HEK293 (cell line): ENCODE measurements around the gene RAC3.

Source experiments
- KLF1 ChIP-seq: fragments of 450-650 bp; formaldehyde crosslinking; IDR thresholded peaks from 2 replicates; pipeline ENCODE4 v1.5.1; 2016; ENCODE audit warnings: missing biosample characterization, missing genetic modification characterization
- OVOL3 ChIP-seq: fragments of 450-650 bp; formaldehyde crosslinking; IDR thresholded peaks from 2 replicates; pipeline ENCODE4 v1.5.1; 2016; ENCODE audit warnings: missing biosample characterization, missing genetic modification characterization
- PRDM1 ChIP-seq: fragments of 450-650 bp; formaldehyde crosslinking; IDR thresholded peaks from 2 replicates; pipeline ENCODE4; 2016; ENCODE audit warnings: missing biosample characterization, missing genetic modification characterization
- SP2 ChIP-seq: fragments of 450-650 bp; formaldehyde crosslinking; IDR thresholded peaks from 2 replicates; pipeline ENCODE4 v1.5.1; 2016; ENCODE audit warnings: missing biosample characterization, missing genetic modification characterization
- WT1 ChIP-seq: fragments of 450-650 bp; formaldehyde crosslinking; IDR thresholded peaks from 2 replicates; pipeline ENCODE4 v1.5.1; 2016; ENCODE audit warnings: missing biosample characterization, missing genetic modification characterization
- ZFP41 ChIP-seq: fragments of 450-650 bp; formaldehyde crosslinking; IDR thresholded peaks from 2 replicates; pipeline ENCODE4 v1.5.1; 2016; ENCODE audit warnings: missing biosample characterization, missing genetic modification characterization, borderline replicate concordance
- ZNF121 ChIP-seq: fragments of 450-650 bp; formaldehyde crosslinking; IDR thresholded peaks from 2 replicates; pipeline ENCODE4 v1.5.1; 2016; ENCODE audit warnings: missing biosample characterization, missing genetic modification characterization
- ZNF2 ChIP-seq: fragments of 450-650 bp; formaldehyde crosslinking; IDR thresholded peaks from 2 replicates; pipeline ENCODE4 v1.5.1; 2016; ENCODE audit warnings: missing biosample characterization, missing genetic modification characterization
- ZNF211 ChIP-seq: fragments of 450-650 bp; formaldehyde crosslinking; IDR thresholded peaks from 2 replicates; pipeline ENCODE4 v1.5.1; 2016; ENCODE audit warnings: low read depth, missing biosample characterization, missing genetic modification characterization
- ZNF335 ChIP-seq: fragments of 450-650 bp; formaldehyde crosslinking; conservative IDR thresholded peaks from 2 replicates; pipeline ENCODE4 v1.5.1; 2016; ENCODE audit warnings: missing biosample characterization, missing genetic modification characterization
- ZNF341 ChIP-seq: fragments of 450-650 bp; formaldehyde crosslinking; IDR thresholded peaks from 2 replicates; pipeline ENCODE4; 2016; ENCODE audit warnings: low read depth, missing biosample characterization, missing genetic modification characterization
- ZNF501 ChIP-seq: fragments of 450-650 bp; formaldehyde crosslinking; IDR thresholded peaks from 2 replicates; pipeline ENCODE4 v1.5.1; 2016; ENCODE audit warnings: missing biosample characterization, missing genetic modification characterization
- ZNF549 ChIP-seq: fragments of 450-650 bp; IDR thresholded peaks from 2 replicates; pipeline ENCODE4 v1.5.1; 2018; ENCODE audit warnings: missing biosample characterization, missing genetic modification characterization, mild to moderate bottlenecking, inconsistent platforms, moderate library complexity
- ZNF561 ChIP-seq: fragments of 450-650 bp; IDR thresholded peaks from 2 replicates; pipeline ENCODE4 v1.5.1; 2018; ENCODE audit warnings: missing biosample characterization, missing genetic modification characterization, borderline replicate concordance
- ZNF596 ChIP-seq: fragments of 450-650 bp; IDR thresholded peaks from 2 replicates; pipeline ENCODE4 v1.5.0; 2018; ENCODE audit warnings: missing biosample characterization, mild to moderate bottlenecking, missing genetic modification characterization, moderate library complexity
- ZNF670 ChIP-seq: fragments of 450-650 bp; formaldehyde crosslinking; IDR thresholded peaks from 2 replicates; pipeline ENCODE4 v1.5.1; 2016; ENCODE audit warnings: missing biosample characterization, missing genetic modification characterization, low read depth
- ZNF701 ChIP-seq: fragments of 450-650 bp; formaldehyde crosslinking; IDR thresholded peaks from 2 replicates; pipeline ENCODE4 v1.5.1; 2016; ENCODE audit warnings: missing biosample characterization, missing genetic modification characterization
- ZNF747 ChIP-seq: fragments of 450-650 bp; formaldehyde crosslinking; IDR thresholded peaks from 2 replicates; pipeline ENCODE4 v1.5.1; 2016; ENCODE audit warnings: missing biosample characterization, missing genetic modification characterization
- ZNF785 ChIP-seq: fragments of 450-650 bp; formaldehyde crosslinking; IDR thresholded peaks from 2 replicates; pipeline ENCODE4 v1.5.1; 2016; ENCODE audit warnings: missing biosample characterization, missing genetic modification characterization
- ZSCAN30 ChIP-seq: fragments of 450-650 bp; IDR thresholded peaks from 2 replicates; pipeline ENCODE4 v1.5.1; 2018; ENCODE audit warnings: missing biosample characterization, mild to moderate bottlenecking, missing genetic modification characterization, moderate library complexity
- TF ChIP-seq, protein P1 (sequence below): fragments of 450-650 bp; formaldehyde crosslinking; IDR thresholded peaks from 2 replicates; pipeline ENCODE4 v1.5.1; 2016; ENCODE audit warnings: missing biosample characterization, missing genetic modification characterization
- TF ChIP-seq, protein P2 (sequence below): fragments of 450-650 bp; formaldehyde crosslinking; IDR thresholded peaks from 2 replicates; pipeline ENCODE4 v1.5.1; 2016; ENCODE audit warnings: missing biosample characterization, missing genetic modification characterization
- TF ChIP-seq, protein P3 (sequence below): fragments of 450-650 bp; formaldehyde crosslinking; IDR thresholded peaks from 2 replicates; pipeline ENCODE4 v1.5.1; 2016; ENCODE audit warnings: missing biosample characterization, missing genetic modification characterization
- TF ChIP-seq, protein P4 (sequence below): fragments of 450-650 bp; formaldehyde crosslinking; IDR thresholded peaks from 2 replicates; pipeline ENCODE4 v1.5.1; 2016; ENCODE audit warnings: missing biosample characterization, missing genetic modification characterization
- TF ChIP-seq, protein P5 (sequence below): fragments of 450-650 bp; formaldehyde crosslinking; IDR thresholded peaks from 2 replicates; pipeline ENCODE4 v1.5.1; 2017; ENCODE audit warnings: missing biosample characterization, missing genetic modification characterization

Gene RAC3

DNA sequence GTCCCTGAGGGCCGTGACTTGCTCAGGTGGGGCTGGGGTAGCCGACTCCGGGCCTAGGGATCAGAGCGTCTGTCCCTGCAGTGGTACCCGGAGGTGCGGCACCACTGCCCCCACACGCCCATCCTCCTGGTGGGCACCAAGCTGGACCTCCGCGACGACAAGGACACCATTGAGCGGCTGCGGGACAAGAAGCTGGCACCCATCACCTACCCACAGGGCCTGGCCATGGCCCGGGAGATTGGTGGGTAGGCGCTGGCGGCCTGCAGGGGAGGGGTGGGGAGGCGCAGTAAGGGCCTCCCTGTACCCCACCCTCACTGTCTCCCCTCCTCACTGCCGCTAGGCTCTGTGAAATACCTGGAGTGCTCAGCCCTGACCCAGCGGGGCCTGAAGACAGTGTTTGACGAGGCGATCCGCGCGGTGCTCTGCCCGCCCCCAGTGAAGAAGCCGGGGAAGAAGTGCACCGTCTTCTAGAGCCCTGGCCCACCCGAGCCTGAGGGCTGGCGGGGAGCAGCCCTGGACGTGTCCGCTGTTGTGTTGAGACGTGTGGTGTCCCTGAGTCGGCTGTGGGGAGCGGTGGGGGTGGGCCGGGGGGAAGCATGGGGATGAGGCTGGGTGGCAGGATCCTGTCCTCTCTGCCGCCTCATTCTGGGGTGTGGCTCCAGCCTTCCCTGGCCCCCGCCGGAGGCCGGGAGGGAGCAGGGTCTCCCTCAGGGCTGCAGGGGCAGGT, 2.0 kb downstream of the RAC3 start (continued):
- TF ChIP-seq, protein P1, sequence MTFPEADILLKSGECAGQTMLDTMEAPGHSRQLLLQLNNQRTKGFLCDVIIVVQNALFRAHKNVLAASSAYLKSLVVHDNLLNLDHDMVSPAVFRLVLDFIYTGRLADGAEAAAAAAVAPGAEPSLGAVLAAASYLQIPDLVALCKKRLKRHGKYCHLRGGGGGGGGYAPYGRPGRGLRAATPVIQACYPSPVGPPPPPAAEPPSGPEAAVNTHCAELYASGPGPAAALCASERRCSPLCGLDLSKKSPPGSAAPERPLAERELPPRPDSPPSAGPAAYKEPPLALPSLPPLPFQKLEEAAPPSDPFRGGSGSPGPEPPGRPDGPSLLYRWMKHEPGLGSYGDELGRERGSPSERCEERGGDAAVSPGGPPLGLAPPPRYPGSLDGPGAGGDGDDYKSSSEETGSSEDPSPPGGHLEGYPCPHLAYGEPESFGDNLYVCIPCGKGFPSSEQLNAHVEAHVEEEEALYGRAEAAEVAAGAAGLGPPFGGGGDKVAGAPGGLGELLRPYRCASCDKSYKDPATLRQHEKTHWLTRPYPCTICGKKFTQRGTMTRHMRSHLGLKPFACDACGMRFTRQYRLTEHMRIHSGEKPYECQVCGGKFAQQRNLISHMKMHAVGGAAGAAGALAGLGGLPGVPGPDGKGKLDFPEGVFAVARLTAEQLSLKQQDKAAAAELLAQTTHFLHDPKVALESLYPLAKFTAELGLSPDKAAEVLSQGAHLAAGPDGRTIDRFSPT = peak; percentile 66
- TF ChIP-seq ZNF501 (tag by site-specific recombination) = no peak
- no peak for TF ChIP-seq ZNF701 (tag by site-specific recombination)
- no peak for TF ChIP-seq ZNF670 (tag by site-specific recombination)
- no peak for TF ChIP-seq ZNF2
- TF ChIP-seq ZNF549 (tag by site-specific recombination) = no peak
- no peak for TF ChIP-seq PRDM1 (tag by site-specific recombination)
- TF ChIP-seq, protein P2, sequence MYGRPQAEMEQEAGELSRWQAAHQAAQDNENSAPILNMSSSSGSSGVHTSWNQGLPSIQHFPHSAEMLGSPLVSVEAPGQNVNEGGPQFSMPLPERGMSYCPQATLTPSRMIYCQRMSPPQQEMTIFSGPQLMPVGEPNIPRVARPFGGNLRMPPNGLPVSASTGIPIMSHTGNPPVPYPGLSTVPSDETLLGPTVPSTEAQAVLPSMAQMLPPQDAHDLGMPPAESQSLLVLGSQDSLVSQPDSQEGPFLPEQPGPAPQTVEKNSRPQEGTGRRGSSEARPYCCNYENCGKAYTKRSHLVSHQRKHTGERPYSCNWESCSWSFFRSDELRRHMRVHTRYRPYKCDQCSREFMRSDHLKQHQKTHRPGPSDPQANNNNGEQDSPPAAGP (tag by site-specific recombination) = peak; percentile 50; the same call in 1 of the 2 replicates
- no peak for TF ChIP-seq ZNF785 (tag by site-specific recombination)
- no peak for TF ChIP-seq ZNF335 (tag by site-specific recombination)
- TF ChIP-seq ZFP41 (tag by site-specific recombination) = no peak
- peak; percentile 44; the same call in 1 of the 2 replicates for TF ChIP-seq WT1 (tag by site-specific recombination)
- no peak for TF ChIP-seq ZNF561 (tag by site-specific recombination)
- TF ChIP-seq, protein P3, sequence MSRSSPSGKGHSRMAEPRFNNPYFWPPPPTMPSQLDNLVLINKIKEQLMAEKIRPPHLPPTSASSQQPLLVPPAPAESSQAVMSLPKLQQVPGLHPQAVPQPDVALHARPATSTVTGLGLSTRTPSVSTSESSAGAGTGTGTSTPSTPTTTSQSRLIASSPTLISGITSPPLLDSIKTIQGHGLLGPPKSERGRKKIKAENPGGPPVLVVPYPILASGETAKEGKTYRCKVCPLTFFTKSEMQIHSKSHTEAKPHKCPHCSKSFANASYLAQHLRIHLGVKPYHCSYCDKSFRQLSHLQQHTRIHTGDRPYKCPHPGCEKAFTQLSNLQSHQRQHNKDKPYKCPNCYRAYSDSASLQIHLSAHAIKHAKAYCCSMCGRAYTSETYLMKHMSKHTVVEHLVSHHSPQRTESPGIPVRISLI (tag by site-specific recombination) = no peak
- TF ChIP-seq ZNF121 (tag by site-specific recombination) = no peak
- TF ChIP-seq, protein P4, sequence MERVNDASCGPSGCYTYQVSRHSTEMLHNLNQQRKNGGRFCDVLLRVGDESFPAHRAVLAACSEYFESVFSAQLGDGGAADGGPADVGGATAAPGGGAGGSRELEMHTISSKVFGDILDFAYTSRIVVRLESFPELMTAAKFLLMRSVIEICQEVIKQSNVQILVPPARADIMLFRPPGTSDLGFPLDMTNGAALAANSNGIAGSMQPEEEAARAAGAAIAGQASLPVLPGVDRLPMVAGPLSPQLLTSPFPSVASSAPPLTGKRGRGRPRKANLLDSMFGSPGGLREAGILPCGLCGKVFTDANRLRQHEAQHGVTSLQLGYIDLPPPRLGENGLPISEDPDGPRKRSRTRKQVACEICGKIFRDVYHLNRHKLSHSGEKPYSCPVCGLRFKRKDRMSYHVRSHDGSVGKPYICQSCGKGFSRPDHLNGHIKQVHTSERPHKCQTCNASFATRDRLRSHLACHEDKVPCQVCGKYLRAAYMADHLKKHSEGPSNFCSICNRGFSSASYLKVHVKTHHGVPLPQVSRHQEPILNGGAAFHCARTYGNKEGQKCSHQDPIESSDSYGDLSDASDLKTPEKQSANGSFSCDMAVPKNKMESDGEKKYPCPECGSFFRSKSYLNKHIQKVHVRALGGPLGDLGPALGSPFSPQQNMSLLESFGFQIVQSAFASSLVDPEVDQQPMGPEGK (tag by site-specific recombination) = peak; percentile 37
- TF ChIP-seq SP2 = peak; percentile 17; the same call in 1 of the 2 replicates
- TF ChIP-seq KLF1 (tag by site-specific recombination) = peak; percentile 12; the same call in 1 of the 2 replicates
- TF ChIP-seq ZNF341 (tag by site-specific recombination) = peak; percentile 51
- TF ChIP-seq, protein P5, sequence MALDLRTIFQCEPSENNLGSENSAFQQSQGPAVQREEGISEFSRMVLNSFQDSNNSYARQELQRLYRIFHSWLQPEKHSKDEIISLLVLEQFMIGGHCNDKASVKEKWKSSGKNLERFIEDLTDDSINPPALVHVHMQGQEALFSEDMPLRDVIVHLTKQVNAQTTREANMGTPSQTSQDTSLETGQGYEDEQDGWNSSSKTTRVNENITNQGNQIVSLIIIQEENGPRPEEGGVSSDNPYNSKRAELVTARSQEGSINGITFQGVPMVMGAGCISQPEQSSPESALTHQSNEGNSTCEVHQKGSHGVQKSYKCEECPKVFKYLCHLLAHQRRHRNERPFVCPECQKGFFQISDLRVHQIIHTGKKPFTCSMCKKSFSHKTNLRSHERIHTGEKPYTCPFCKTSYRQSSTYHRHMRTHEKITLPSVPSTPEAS (tag by site-specific recombination) = no peak
- TF ChIP-seq ZNF747 = no peak
- no peak for TF ChIP-seq ZNF211 (tag by site-specific recombination)
- TF ChIP-seq ZSCAN30 (tag by site-specific recombination) = no peak
- no peak for TF ChIP-seq OVOL3 (tag by site-specific recombination)
- TF ChIP-seq ZNF596 (tag by site-specific recombination) = no peak
- TF ChIP-seq, all 188 proteins: peak for 9
